ENCODE measurements around the gene DLGAP4. TPM values are rescaled to one million over a fixed set of nuclear protein-coding genes. Genes with fewer than 3 reads are reported as not detected.
"Not testable (repeated sequence)": the region's sequence is repeated elsewhere in the genome, so short reads cannot be mapped to it uniquely, and the experiment has no call there.

Gene DLGAP4
- total RNA-seq, 1 experiment from 2014 or later, result 59.9 TPM

DNA sequence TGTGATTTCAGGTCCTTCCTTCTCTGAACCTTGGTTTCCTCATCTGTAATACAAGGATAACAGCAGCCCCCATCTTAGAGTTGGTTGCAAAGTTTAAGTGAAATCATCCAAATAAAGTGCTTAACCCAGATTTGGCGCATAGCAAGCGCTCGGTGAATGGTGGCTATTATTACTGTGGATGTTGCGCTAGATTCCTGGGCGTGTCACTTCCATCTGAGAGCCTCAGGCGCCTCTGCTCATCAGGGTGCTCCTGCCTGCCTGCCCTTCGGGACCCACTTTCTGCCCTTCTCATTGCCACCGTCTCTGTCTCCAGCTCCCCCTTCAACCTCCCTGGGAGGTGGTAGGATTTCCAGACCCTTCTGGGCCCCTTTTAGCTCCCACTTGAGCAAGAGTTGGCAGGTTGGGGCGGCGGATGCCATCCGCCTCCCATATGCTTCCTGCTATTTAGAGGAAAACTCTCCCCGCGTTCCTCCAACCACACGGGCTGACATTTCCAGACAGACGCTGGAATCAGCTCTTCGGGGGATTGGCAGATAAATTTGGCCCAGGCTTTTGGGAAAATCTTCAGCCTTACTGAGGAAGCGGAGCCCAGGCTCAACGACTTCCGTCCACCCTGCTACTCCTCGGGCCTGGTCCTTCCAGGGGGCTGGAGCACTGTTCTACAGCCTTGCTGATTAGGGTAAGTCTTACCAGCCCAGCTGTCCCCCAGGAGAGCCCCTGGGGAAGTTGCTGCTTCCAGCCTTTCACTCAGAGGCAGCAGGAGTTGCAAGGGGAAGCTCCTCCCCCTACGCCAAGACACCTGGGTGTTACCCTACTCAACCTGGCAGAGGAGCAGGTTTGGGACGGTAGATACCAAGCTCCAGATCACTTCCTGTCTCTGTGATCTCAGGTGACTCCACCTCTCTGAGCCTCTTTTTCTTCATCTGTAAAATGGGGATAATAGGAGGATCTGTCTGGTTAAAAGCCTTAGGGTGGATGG is 71.5 kb downstream of the DLGAP4 start:
- intact Hi-C loops (cut with micrococcal nuclease; ENCODE audit: unreplicated experiment), result no loop called here
- CTCF ChIA-PET, result interaction anchor here (0.5 kb wide), 1 partner anchor 221 kb away, joined by 4 read pairs; no protein-coding TSS in a partner anchor
- Histone ChIP-seq H3K4me1 (ENCODE audit: insufficient read depth, low read length, poor library complexity, severe bottlenecking) (no peaks in the 10 kb centered on the region), H3K27me3 (replicated peaks; ENCODE audit: insufficient read depth, low read depth, low read length, poor library complexity) (no peaks in the 10 kb centered on the region), H3K9me3 (ENCODE audit: low read depth, low read length, poor library complexity, severe bottlenecking) (no peaks in the 10 kb centered on the region), H3K27ac (ENCODE audit: low read depth, low read length, poor library complexity, severe bottlenecking) (no peak overlapping the region), H3K36me3 (ENCODE audit: insufficient read depth, low read length, poor library complexity, severe bottlenecking) (no peaks in the 10 kb centered on the region), H3K4me3 (ENCODE audit: low read depth, low read length, poor library complexity, severe bottlenecking) (no peak overlapping the region)
- DNase-seq (ENCODE audit: low spot score), result no peak
- no TSS peak for BruUV-seq (replicated peaks)
- POLR2A ChIA-PET (ENCODE audit: low non-redundant PET), result no interaction called here
- TF ChIP-seq, protein P1, sequence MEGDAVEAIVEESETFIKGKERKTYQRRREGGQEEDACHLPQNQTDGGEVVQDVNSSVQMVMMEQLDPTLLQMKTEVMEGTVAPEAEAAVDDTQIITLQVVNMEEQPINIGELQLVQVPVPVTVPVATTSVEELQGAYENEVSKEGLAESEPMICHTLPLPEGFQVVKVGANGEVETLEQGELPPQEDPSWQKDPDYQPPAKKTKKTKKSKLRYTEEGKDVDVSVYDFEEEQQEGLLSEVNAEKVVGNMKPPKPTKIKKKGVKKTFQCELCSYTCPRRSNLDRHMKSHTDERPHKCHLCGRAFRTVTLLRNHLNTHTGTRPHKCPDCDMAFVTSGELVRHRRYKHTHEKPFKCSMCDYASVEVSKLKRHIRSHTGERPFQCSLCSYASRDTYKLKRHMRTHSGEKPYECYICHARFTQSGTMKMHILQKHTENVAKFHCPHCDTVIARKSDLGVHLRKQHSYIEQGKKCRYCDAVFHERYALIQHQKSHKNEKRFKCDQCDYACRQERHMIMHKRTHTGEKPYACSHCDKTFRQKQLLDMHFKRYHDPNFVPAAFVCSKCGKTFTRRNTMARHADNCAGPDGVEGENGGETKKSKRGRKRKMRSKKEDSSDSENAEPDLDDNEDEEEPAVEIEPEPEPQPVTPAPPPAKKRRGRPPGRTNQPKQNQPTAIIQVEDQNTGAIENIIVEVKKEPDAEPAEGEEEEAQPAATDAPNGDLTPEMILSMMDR (conservative IDR thresholded peaks at IDR 0.05; ENCODE audit: low read depth, low read length), result no peak
- TF ChIP-seq EZH2 (IDR thresholded peaks at IDR 0.05; ENCODE audit: borderline replicate concordance, low read depth, low read length, poor library complexity, severe bottlenecking), result no peak

- POLR2A ChIA-PET (ENCODE audit: low non-redundant PET), result no interaction called here
- DNase-seq (ENCODE audit: low spot score), result no peak
- no peak overlapping the region for H3K4me3 ChIP-seq (ENCODE audit: low read depth, low read length, poor library complexity, severe bottlenecking)
- no TSS peak for BruUV-seq (replicated peaks)
- no peak overlapping the region for H3K27ac ChIP-seq (ENCODE audit: low read depth, low read length, poor library complexity, severe bottlenecking)
- no peaks in the 10 kb centered on the region for H3K27me3 ChIP-seq (replicated peaks; ENCODE audit: insufficient read depth, low read depth, low read length, poor library complexity)
- no peak for TF ChIP-seq EZH2 (IDR thresholded peaks at IDR 0.05; ENCODE audit: borderline replicate concordance, low read depth, low read length, poor library complexity, severe bottlenecking)
- TF ChIP-seq, protein P1 (conservative IDR thresholded peaks at IDR 0.05; ENCODE audit: low read depth, low read length), result no peak
- CTCF ChIA-PET, result no interaction called here
- no peaks in the 10 kb centered on the region for H3K9me3 ChIP-seq (ENCODE audit: low read depth, low read length, poor library complexity, severe bottlenecking)
- H3K4me1 ChIP-seq (ENCODE audit: insufficient read depth, low read length, poor library complexity, severe bottlenecking), result no peaks in the 10 kb centered on the region
- intact Hi-C loops (cut with micrococcal nuclease; ENCODE audit: unreplicated experiment), result no loop called here
- H3K36me3 ChIP-seq (ENCODE audit: insufficient read depth, low read length, poor library complexity, severe bottlenecking), result no peaks in the 10 kb centered on the region
Measured at GRCh38 chr20:36378686-36379085, 72.5 kb downstream of the DLGAP4 start.

DNA sequence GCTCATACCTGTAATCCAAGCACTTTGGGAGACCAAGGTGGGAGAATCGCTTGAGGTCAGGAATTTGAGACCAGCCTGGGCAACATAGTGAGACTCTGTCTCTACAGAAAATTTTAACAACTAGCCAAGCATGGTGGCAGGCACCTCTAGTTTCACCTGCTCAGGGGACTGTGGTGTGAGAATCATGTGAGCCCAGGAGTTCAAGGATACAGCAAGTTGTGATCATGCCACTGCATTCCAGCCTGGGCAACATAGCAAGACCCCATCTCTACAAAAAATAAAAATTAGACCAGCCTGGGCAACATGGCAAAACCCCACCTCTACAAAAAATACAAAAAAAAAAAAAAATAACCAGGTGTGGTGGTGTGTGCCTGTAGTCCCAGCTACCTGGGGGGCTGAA is 73.8 kb downstream of the DLGAP4 start:
- POLR2A ChIA-PET (ENCODE audit: low non-redundant PET); H3K36me3 ChIP-seq (ENCODE audit: insufficient read depth, low read length, poor library complexity, severe bottlenecking); H3K4me1 ChIP-seq (ENCODE audit: insufficient read depth, low read length, poor library complexity, severe bottlenecking); H3K9me3 ChIP-seq (ENCODE audit: low read depth, low read length, poor library complexity, severe bottlenecking); BruUV-seq (replicated peaks); CTCF ChIA-PET; intact Hi-C loops (cut with micrococcal nuclease; ENCODE audit: unreplicated experiment); H3K27me3 ChIP-seq (replicated peaks; ENCODE audit: insufficient read depth, low read depth, low read length, poor library complexity); DNase-seq (ENCODE audit: low spot score); H3K27ac ChIP-seq (ENCODE audit: low read depth, low read length, poor library complexity, severe bottlenecking); H3K4me3 ChIP-seq (ENCODE audit: low read depth, low read length, poor library complexity, severe bottlenecking): not testable (repeated sequence)

All from A673 (cell line).